GM23248 (cell line): Measurements from ENCODE around the gene NOTO.

ENCODE experiments used
- EZH2 ChIP-seq: fragments of 200-600 bp; sonication (generic); IDR thresholded peaks from 2 replicates; pipeline ENCODE4 v1.6.1; 2018; ENCODE audit warnings: antibody characterized with exemption, mild to moderate bottlenecking; ENCODE audit not compliant: insufficient read depth, poor library complexity, severe bottlenecking
- EZH2phosphoT487 ChIP-seq: fragments of 200-600 bp; sonication (generic); IDR thresholded peaks from 2 replicates; pipeline ENCODE4 v1.6.1; 2018; ENCODE audit warnings: antibody characterized with exemption, moderate library complexity, mild to moderate bottlenecking, low read depth; ENCODE audit not compliant: insufficient read depth

DNA sequence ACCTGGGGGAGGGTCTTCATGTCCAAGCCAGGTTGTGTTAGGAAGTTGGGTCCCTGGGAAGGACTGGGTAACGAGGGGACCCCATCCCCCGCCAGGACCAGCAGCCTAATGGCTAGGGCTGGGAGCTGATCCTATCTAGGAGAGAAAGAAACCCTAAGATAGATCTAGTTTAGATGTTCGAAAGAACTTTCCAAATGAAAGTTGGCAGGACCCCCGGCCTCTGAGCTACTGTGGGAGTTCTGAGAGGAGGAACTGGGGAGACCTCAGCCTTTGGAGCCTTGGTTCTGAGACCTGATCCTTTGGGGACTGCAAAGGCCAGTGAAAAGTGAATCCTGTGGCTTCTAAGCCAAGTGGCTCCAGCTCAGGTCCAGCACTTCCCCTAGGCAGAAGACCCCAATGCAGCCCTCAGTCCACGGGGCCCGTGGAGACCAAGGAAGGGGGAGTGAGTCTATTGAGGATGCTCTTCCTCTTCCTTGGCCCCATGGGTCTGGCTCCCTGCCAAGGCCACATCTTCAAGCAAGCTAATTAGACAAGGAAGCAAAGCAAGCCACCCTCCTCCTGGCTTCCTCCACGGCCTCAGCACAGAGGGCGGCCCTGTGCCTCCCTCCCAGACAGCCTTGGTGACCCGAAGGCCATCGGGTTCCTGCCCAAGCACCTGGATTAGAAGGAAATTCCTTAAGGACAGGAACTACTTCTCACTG lies 55.2 kb downstream of the NOTO start:
- no peak for TF ChIP-seq EZH2
- no peak for TF ChIP-seq EZH2phosphoT487
